CD8-positive, alpha-beta memory T cell (primary cell): Measurements from ENCODE around the gene AGXT. TPM values are rescaled to one million over a fixed set of nuclear protein-coding genes. Genes with fewer than 3 reads are reported as not detected.
A peak's percentile ranks its signal among the peaks of the same experiment; 100 is the strongest.

Source experiments
- CTCF ChIA-PET: fragments of 350-600 bp; sonication (Branson Sonifier 250); formaldehyde crosslinking; loops from one replicate; lab custom pipeline; 2021; ENCODE audit warnings: antibody characterized with exemption; lab: Charles Lee
- POLR2A ChIA-PET: fragments of 350-600 bp; sonication (Branson Sonifier 250); formaldehyde crosslinking; loops from one replicate; lab custom pipeline; 2021; ENCODE audit warnings: antibody characterized with exemption; lab: Charles Lee
- DNase-seq, 5 donors: peaks; one replicate each; pipeline versions ENCODE4 v3.0.0 to v3.0.0-alpha.2; 2020 to 2022; ENCODE audit warnings: mixed read lengths in 1 of 5
- H3K27ac ChIP-seq: one replicate; pipeline ENCODE4 v1.7.0; 2013; ENCODE audit warnings: low read depth, mild to moderate bottlenecking, low read length, moderate library complexity
- H3K27me3 ChIP-seq: 2 replicates; pipeline ENCODE4 v1.7.0; 2013; ENCODE audit warnings: low read length, mild to moderate bottlenecking; ENCODE audit not compliant: insufficient read depth, poor library complexity, severe bottlenecking
- H3K36me3 ChIP-seq: 2 replicates; pipeline ENCODE4 v1.7.0; 2013; ENCODE audit warnings: mild to moderate bottlenecking, low read length, moderate library complexity; ENCODE audit not compliant: insufficient read depth
- H3K4me1 ChIP-seq: 2 replicates; pipeline ENCODE4 v1.7.0; 2013; ENCODE audit warnings: mild to moderate bottlenecking, low read length, moderate library complexity; ENCODE audit not compliant: insufficient read depth
- H3K4me3 ChIP-seq: 2 replicates; pipeline ENCODE4 v1.7.0; 2013; ENCODE audit warnings: mild to moderate bottlenecking, low read length
- H3K9me3 ChIP-seq: 2 replicates; pipeline ENCODE4 v1.7.0; 2013; ENCODE audit warnings: mild to moderate bottlenecking, low read length
- H3K27ac Mint-ChIP-seq, 8 donors: one replicate each; pipeline ENCODE4 v1.8.0; 2020 to 2021; ENCODE audit warnings: mixed read lengths in 8 of 8, mild to moderate bottlenecking in 6 of 8, inconsistent platforms in 3 of 8, moderate library complexity in 3 of 8
- H3K27me3 Mint-ChIP-seq, 2 donors: one replicate each; pipeline ENCODE4 v1.8.0; 2020 to 2021; ENCODE audit warnings: mixed read lengths in 2 of 2, mild to moderate bottlenecking in 1 of 2, moderate library complexity in 1 of 2
- H3K36me3 Mint-ChIP-seq, 3 donors: one replicate each; pipeline ENCODE4 v1.8.0; 2020 to 2021; ENCODE audit warnings: mixed read lengths in 3 of 3, inconsistent platforms in 1 of 3, mild to moderate bottlenecking in 1 of 3
- H3K4me1 Mint-ChIP-seq, 3 donors: one replicate each; pipeline ENCODE4 v1.8.0; 2020 to 2021; ENCODE audit warnings: mixed read lengths in 3 of 3, inconsistent platforms in 1 of 3, mild to moderate bottlenecking in 1 of 3
- H3K4me3 Mint-ChIP-seq, 7 donors: one replicate each; pipeline ENCODE4 v1.8.0; 2020 to 2021; ENCODE audit warnings: mixed read lengths in 7 of 7, mild to moderate bottlenecking in 6 of 7, moderate library complexity in 4 of 7, inconsistent platforms in 2 of 7
- H3K9me3 Mint-ChIP-seq, 5 donors: one replicate each; pipeline ENCODE4 v1.8.0; 2020 to 2022; ENCODE audit warnings: mixed read lengths in 5 of 5, mild to moderate bottlenecking in 3 of 5, moderate library complexity in 2 of 5, inconsistent platforms in 1 of 5
- polyA plus RNA-seq: library from polyadenylated mRNA; unstranded; fragments of 300-500 nt; fragmentation: Illumina TruSeq; gene quantifications from one replicate; pipeline ENCODE4 v1.2.3, GENCODE V29; 2021
- total RNA-seq, 2 experiments: library from RNA; stranded (reverse); gene quantifications; one replicate each; pipeline ENCODE4 v1.2.3, GENCODE V29; 2021

The AGXT gene
- total and polyA plus RNA-seq, 3 experiments from 2014 or later: not detected

DNA sequence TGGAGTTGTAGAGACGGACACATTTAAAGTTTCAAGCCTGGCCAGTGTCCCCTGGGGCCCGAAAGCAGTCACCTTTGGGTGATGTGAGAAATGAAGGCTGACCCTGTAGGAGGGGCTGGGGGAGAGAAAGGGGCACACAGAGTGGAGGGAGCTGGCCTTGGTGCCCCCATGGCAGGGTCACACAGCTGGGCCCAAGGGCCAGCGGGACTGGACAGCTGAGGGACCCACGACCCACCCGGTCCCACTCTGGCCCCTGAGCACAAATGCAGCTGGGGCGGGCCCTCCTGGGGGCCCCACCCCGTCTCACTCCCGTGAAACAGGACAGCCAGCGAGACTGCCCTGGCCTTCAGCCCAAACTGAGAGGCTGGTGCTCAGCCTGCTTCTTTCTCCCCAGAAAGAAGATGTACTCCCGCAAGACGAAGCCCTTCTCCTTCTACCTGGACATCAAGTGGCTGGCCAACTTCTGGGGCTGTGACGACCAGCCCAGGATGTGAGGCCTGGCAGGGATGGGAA is 6.1 kb downstream of the AGXT start:
- Histone ChIP-seq H3K27ac (no peak overlapping the region), H3K4me3 (no peak overlapping the region), H3K4me1 (no peaks in the 10 kb centered on the region), H3K9me3 (no peaks in the 10 kb centered on the region), H3K27me3 (no peaks in the 10 kb centered on the region), H3K36me3 (no peaks in the 10 kb centered on the region)
- no peaks in the 10 kb centered on the region for H3K4me1 Mint-ChIP-seq
- no peaks in the 10 kb centered on the region for H3K9me3 Mint-ChIP-seq
- DNase-seq: peak in 1 of 5 donors; percentile 33
- H3K4me3 Mint-ChIP-seq: no peak overlapping the region
- no peak overlapping the region for H3K27ac Mint-ChIP-seq
- ChIA-PET CTCF (no interaction called here), POLR2A (no interaction called here)
- H3K36me3 Mint-ChIP-seq: no peaks in the 10 kb centered on the region
- peaks cover 0 to under 1% of the 10 kb centered on the region in 2 donors for H3K27me3 Mint-ChIP-seq

DNA sequence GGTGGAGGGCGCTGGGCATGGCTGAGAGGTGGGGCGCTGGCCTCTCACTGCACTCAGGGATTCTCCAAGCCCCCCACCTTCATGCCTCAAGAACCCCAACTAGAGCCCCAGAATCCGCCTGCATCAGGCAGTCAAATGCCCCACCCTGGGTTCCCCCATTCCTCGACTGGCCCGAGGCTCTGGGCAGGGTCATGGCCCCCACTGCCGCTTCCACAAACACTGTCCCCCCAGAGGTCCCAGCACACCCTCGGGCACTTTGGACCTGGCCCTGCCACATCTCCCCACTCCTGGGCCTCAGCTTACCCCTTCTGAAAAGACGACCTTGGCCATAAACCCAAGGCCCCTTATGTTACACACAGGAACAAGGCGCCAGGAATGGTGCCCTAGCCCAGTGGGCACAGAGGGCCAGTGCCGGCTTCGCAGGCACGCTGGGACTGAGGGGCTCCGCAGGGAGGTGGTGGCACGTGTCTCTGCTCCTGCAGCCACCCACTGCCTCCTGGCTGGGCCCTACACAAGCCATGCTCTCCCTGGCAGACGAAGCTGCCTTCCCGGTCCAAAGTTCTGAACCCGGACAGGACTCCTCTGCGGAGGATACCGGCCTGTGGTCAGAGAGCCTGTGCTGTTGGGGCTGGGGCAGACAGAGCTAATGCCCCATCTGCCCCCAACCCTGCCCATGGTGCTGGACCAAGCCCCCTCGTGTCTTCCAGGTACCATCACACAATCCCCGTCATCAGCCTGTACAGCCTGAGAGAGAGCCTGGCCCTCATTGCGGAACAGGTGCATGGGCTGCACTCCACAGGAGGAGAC is 6.8 kb downstream of the AGXT start:
- no peaks in the 10 kb centered on the region for H3K4me1 Mint-ChIP-seq
- peak in 1 of 5 donors; percentile 30 for DNase-seq

DNA sequence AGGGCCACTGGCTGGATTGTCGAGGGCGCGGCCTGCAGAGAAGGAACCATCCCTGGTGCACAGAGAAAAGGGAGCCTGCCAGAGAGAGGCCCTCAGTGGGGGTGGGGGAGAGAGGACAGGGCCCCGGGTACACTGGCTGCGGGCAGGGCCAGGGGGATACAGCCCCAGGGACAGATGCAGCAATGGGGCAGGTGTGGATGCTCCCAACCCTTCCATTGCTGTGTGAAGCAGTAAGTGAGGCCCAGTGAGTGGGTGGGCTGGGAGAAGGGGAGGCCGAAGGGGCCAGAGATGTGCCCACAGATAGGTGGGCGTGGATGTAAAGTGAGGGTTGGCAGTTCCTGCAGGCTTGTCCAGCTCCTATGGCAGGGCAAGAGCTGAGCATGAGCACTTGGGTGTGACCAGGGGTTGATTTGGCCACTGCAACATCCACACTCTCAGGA is 7.4 kb downstream of the AGXT start:
- H3K27me3 Mint-ChIP-seq: no peaks in the 10 kb centered on the region
- H3K9me3 Mint-ChIP-seq: no peaks in the 10 kb centered on the region
- no peak for DNase-seq
- H3K4me1 Mint-ChIP-seq: no peaks in the 10 kb centered on the region
- ChIA-PET CTCF (no interaction called here), POLR2A (no interaction called here)
- H3K36me3 Mint-ChIP-seq: no peaks in the 10 kb centered on the region
- H3K9me3 ChIP-seq: no peaks in the 10 kb centered on the region
- H3K4me1 ChIP-seq: no peaks in the 10 kb centered on the region
- H3K4me3 ChIP-seq: no peak overlapping the region
- H3K27ac ChIP-seq: no peak overlapping the region
- no peak overlapping the region for H3K4me3 Mint-ChIP-seq
- no peaks in the 10 kb centered on the region for H3K27me3 ChIP-seq
- no peak overlapping the region for H3K27ac Mint-ChIP-seq
- H3K36me3 ChIP-seq: no peaks in the 10 kb centered on the region

More for the DNA sequence above, 6.8 kb downstream of the AGXT start:
- H3K4me3 Mint-ChIP-seq: no peak overlapping the region
- POLR2A ChIA-PET: no interaction called here
- H3K27me3 Mint-ChIP-seq: no peaks in the 10 kb centered on the region
- Histone ChIP-seq H3K27ac (no peak overlapping the region), H3K4me1 (no peaks in the 10 kb centered on the region), H3K27me3 (no peaks in the 10 kb centered on the region), H3K36me3 (no peaks in the 10 kb centered on the region), H3K9me3 (no peaks in the 10 kb centered on the region), H3K4me3 (no peak overlapping the region)
- H3K27ac Mint-ChIP-seq: no peak overlapping the region
- no peaks in the 10 kb centered on the region for H3K9me3 Mint-ChIP-seq
- H3K36me3 Mint-ChIP-seq: no peaks in the 10 kb centered on the region
- CTCF ChIA-PET: no interaction called here

DNA sequence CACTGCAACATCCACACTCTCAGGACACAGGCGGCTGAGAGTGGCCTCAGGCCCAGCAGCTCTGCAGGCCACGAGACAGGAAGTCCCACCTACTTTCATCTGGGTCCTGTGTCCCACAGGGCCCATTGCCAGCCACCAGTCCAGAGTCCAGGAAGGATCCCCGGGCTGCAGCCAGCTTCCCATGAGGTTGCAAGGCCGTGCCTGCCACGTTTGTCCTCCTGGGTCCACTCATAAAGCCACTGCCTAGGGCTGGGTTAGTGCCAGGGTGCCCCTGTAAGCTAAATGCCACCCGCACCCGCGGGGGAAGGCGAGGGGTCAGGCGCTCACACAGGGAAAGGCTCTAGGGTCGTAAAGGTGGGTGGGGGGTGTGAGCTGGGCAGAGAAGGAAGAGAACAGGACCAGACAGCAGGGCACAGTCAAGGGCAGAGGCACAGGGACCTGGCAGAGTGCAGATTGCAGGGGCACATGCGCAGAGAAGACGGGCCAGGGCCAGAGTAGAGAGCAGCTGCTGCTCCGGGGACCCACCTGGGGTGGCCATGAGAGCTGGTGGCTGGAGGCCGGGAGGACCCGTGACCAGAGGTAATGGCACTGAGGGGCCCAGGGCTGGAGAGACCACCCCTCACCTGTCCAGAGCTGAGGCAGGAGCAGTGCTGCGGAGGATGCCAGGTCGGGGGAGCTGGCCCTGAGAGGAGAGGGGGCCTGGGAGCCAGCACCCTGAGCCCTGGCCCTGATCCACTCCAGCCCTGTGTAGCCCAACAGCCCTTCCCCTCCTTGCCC is 8.0 kb downstream of the AGXT start:
- H3K9me3 Mint-ChIP-seq: no peaks in the 10 kb centered on the region
- Histone ChIP-seq H3K4me3 (no peak overlapping the region), H3K9me3 (no peaks in the 10 kb centered on the region), H3K27me3 (no peaks in the 10 kb centered on the region), H3K4me1 (no peaks in the 10 kb centered on the region), H3K27ac (no peak overlapping the region), H3K36me3 (no peaks in the 10 kb centered on the region)
- H3K4me1 Mint-ChIP-seq: no peaks in the 10 kb centered on the region
- H3K4me3 Mint-ChIP-seq: no peak overlapping the region
- POLR2A ChIA-PET: no interaction called here
- H3K27me3 Mint-ChIP-seq: no peaks in the 10 kb centered on the region
- no peaks in the 10 kb centered on the region for H3K36me3 Mint-ChIP-seq
- DNase-seq: no peak
- peak overlapping the region in 1 of 8 donors; percentile 56 for H3K27ac Mint-ChIP-seq
- CTCF ChIA-PET: no interaction called here

DNA sequence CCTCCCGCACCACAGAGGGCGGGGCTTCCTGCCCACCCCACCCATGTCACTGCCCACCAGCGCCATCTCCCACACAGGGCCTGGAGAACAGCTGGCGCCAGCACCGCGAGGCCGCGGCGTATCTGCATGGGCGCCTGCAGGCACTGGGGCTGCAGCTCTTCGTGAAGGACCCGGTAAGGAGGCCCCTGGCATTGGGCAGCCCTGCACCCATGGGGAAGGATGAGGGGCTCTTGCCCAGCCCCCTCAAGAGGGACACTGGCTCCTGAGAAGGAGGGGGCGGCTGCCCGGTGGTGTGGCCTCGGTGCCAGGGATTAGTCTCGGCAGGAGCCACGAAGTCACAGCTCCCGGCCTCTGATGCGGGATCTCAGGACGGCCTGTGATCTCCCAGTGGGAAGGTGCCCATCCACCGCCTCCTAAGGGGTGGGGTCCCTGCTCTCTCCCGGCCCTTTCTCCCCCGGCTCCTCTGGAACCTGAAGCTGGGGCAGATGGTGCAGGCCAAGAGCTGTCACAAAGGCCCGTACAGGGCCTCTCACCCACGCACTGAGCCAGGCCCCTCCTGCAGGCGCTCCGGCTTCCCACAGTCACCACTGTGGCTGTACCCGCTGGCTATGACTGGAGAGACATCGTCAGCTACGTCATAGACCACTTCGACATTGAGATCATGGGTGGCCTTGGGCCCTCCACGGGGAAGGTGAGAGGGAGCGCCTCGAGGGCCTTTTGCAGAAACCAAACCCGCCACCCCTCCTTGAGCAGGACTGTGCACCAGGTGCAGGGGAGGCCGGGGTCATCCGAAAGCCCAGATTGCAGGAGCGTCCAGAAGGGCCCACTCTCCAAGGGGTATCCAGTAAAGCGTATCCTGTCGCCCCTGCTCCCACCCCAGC is 9.1 kb downstream of the AGXT start:
- Histone ChIP-seq H3K36me3 (no peaks in the 10 kb centered on the region), H3K27ac (no peak overlapping the region), H3K9me3 (no peaks in the 10 kb centered on the region), H3K27me3 (no peaks in the 10 kb centered on the region), H3K4me3 (no peak overlapping the region), H3K4me1 (no peaks in the 10 kb centered on the region)
- DNase-seq: no peak
- CTCF ChIA-PET: no interaction called here
- Mint-ChIP-seq H3K27me3 (no peaks in the 10 kb centered on the region), H3K36me3 (no peaks in the 10 kb centered on the region), H3K27ac (no peak overlapping the region), H3K4me3 (no peak overlapping the region), H3K9me3 (no peaks in the 10 kb centered on the region), H3K4me1 (no peaks in the 10 kb centered on the region)
- POLR2A ChIA-PET: no interaction called here

DNA sequence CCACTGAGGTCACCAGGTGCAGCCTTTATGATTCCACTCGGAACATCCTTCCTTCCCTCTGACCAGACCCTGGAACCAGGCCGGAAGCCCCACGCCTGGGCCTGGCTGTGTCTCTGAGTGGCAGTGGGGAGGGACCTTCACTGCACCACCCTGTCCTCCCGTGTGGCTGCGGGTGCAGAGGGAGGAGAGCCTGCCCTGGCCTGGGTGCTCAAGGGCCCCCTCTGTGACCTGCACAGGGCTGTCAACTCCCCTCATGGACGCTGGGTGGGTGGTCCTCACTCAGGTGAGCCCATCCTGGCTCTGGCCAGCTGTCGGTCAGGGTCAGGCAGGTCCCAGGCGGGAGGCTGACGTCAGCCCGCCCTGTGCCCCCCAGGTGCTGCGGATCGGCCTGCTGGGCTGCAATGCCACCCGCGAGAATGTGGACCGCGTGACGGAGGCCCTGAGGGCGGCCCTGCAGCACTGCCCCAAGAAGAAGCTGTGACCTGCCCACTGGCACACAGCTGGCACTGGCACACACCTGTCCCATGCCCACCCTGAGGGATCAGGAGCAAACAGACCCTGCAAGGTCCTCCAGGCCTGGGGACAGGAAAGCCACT is 9.8 kb downstream of the AGXT start:
- H3K27me3 ChIP-seq: no peaks in the 10 kb centered on the region
- Mint-ChIP-seq H3K4me3 (no peak overlapping the region), H3K9me3 (no peaks in the 10 kb centered on the region), H3K27ac (no peak overlapping the region), H3K4me1 (no peaks in the 10 kb centered on the region), H3K27me3 (no peaks in the 10 kb centered on the region), H3K36me3 (no peaks in the 10 kb centered on the region)
- no peaks in the 10 kb centered on the region for H3K36me3 ChIP-seq
- ChIA-PET POLR2A (no interaction called here), CTCF (no interaction called here)
- no peak overlapping the region for H3K27ac ChIP-seq
- H3K9me3 ChIP-seq: no peaks in the 10 kb centered on the region
- DNase-seq: peak in 1 of 5 donors; percentile 34
- H3K4me1 ChIP-seq: no peaks in the 10 kb centered on the region
- no peak overlapping the region for H3K4me3 ChIP-seq

DNA sequence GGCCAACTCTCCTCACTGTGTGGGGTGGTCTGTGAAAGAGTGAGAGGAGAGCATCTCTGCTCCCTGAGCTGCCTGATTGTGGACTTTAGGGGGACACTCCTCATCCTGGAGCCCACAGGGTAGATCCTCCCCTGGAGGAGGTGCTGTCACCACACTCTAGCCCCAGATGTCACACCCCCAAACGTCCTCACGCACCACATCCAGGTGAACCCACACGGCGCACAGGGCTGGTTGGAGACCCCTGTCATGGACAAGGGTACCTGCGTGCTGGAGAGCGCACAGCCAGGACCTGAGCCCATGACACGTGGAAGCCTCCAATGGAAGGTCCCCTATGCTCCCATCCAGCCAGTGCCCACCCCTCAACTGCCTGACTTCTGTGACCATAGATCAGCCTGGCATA is 10.5 kb downstream of the AGXT start:
- no peaks in the 10 kb centered on the region for H3K9me3 Mint-ChIP-seq
- no peaks in the 10 kb centered on the region for H3K27me3 Mint-ChIP-seq
- Histone ChIP-seq H3K4me3 (no peak overlapping the region), H3K27ac (no peak overlapping the region), H3K9me3 (no peaks in the 10 kb centered on the region), H3K4me1 (no peaks in the 10 kb centered on the region), H3K27me3 (no peaks in the 10 kb centered on the region), H3K36me3 (no peaks in the 10 kb centered on the region)
- H3K27ac Mint-ChIP-seq: no peak overlapping the region
- DNase-seq: no peak
- CTCF ChIA-PET: no interaction called here
- H3K4me1 Mint-ChIP-seq: no peaks in the 10 kb centered on the region
- H3K4me3 Mint-ChIP-seq: no peak overlapping the region
- H3K36me3 Mint-ChIP-seq: no peaks in the 10 kb centered on the region
- POLR2A ChIA-PET: no interaction called here
